Activated CD8-positive, alpha-beta T cell treated with anti-CD3 and anti-CD28 coated beads, Interleukin-2, amount 10 ng/mL, durations not matched to agents 7 days and 5 days (primary cell): ENCODE results near the gene TRAPPC3. TPM values are rescaled to one million over a fixed set of nuclear protein-coding genes. Genes with fewer than 3 reads are reported as not detected.

Experiments
- ATAC-seq: fragments of 150-1000 bp; cut with Tn5 transposase; one replicate; pipeline ENCODE4 v1.10.0; 2021; ENCODE audit warnings: moderate library complexity
- CTCF ChIA-PET: fragments of 350-600 bp; sonication (Branson Sonifier 250); formaldehyde crosslinking; loops from one replicate; lab custom pipeline; 2021; ENCODE audit warnings: antibody characterized with exemption; lab: Charles Lee
- POLR2A ChIA-PET: fragments of 350-600 bp; sonication (Branson Sonifier 250); formaldehyde crosslinking; loops from one replicate; lab custom pipeline; 2021; ENCODE audit warnings: antibody characterized with exemption; lab: Charles Lee
- DNase-seq: peaks from one replicate; pipeline ENCODE4 v3.0.0-alpha.2; 2020
- H3K27ac Mint-ChIP-seq: one replicate; pipeline ENCODE4 v1.8.0; 2021; ENCODE audit warnings: mild to moderate bottlenecking, mixed read lengths
- H3K27me3 Mint-ChIP-seq: one replicate; pipeline ENCODE4 v1.8.0; 2021; ENCODE audit warnings: low read depth, mixed read lengths
- H3K36me3 Mint-ChIP-seq: one replicate; pipeline ENCODE4 v1.8.0; 2021; ENCODE audit warnings: low read depth, mixed read lengths
- H3K4me1 Mint-ChIP-seq: one replicate; pipeline ENCODE4 v1.8.0; 2021; ENCODE audit warnings: low read depth, mixed read lengths
- H3K4me3 Mint-ChIP-seq: one replicate; pipeline ENCODE4 v1.8.0; 2021; ENCODE audit warnings: mild to moderate bottlenecking, mixed read lengths
- H3K9me3 Mint-ChIP-seq: one replicate; pipeline ENCODE4 v1.8.0; 2022; ENCODE audit warnings: mixed read lengths; ENCODE audit not compliant: insufficient read depth
- total RNA-seq, 2 experiments: library from RNA; stranded (reverse); gene quantifications; one replicate each; pipeline ENCODE4 v1.2.3, GENCODE V29; 2021

TRAPPC3 gene
- total RNA-seq, 2 experiments from 2014 or later = 55.6 to 56.4 TPM

DNA sequence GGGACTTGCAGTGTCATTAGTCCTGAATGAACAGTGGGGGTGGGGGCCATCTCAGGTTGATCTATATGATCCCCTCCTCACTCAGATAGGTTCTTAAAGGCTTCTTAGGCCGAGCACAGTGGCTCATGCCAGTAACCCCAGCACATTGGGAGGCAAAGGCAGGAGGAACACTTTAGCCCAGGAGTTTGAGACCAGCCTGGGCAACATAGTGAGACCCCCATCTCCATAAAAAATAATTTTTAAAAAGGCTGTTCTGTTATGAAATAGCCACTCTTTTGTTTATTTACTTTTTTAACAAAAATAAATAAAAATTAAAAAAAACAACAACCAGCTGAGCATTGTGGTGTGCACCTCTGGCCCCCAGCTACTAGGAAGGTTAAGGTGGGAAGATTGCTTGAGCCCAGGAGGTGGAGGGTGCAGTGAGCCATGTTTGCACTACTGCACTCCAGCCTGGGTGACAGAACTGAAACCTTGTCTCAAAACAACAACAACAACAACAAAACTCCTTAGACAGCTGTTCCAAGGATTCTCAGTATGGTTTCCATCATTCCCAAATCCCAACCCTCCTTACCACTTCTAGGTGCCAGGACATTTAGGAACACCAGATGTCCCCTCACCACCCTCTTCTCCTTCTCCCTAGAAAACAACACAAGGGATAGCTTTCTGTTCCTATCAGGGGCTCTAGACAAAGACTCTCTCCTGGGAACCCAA is 2.0 kb upstream of the TRAPPC3 start:
- ChIA-PET POLR2A (interaction anchor here (0.6 to 3.8 kb wide), 6 partner anchors 9 to 73 kb away, joined by 3 to 56 read pairs (median 17); partner anchors contain the start of gene THRAP3), CTCF (interaction anchor here (1.0 to 6.3 kb wide), 10 partner anchors 11 to 272 kb away, joined by 3 to 209 read pairs (median 23); partner anchors contain the start of gene THRAP3)
- peak overlapping the region; percentile 97 for H3K27ac Mint-ChIP-seq
- H3K27me3 Mint-ChIP-seq = no peaks in the 10 kb centered on the region
- H3K4me1 Mint-ChIP-seq = peaks cover 79% of the 10 kb centered on the region
- H3K9me3 Mint-ChIP-seq = no peaks in the 10 kb centered on the region
- H3K4me3 Mint-ChIP-seq = peak overlapping the region; percentile 97
- ATAC-seq = no peak
- no peak for DNase-seq
- peaks cover 11% of the 10 kb centered on the region for H3K36me3 Mint-ChIP-seq

DNA sequence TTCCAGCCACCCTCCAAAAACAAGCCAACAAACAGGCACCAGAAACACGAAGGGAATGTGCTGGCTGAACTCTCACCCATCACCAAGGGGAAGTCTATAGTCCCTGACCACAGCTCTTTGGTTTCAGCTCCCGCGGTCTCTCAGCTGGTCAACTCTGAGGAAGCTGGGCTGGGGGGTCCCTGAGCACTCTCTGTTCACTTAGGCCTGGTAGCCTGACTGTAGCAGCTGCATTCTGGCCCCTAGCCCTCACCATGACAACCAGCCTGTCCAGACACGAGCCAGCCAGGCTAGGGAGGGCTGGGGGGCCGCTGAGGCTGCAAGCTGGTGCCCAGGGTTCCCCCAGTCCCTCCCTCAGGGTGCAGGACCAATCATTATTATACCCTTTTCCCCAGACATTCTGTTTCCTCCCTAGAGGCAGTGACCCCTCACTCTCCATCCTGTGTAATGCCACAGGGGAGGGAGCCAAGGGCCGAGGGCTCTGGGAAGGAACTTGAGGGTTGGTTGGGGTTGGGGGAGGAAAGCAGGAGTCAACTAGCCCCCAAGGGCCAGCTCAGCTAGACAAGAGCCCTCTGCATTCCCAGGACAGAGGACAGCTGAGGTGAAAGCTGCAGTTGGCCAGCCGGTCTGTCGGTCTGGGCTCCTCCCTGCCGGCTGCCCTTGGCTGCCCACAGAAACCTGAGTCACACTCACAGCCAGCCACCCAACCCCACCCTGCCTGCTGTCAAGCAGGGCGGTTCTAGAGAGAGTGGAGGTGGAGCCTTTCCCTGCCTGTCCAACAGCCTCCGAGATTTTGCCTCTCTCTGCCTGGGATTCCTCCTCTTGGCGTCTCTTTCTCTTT is 1.2 kb upstream of the TRAPPC3 start:
- DNase-seq (peak; percentile 87), ATAC-seq (peak; percentile 57)
- Mint-ChIP-seq H3K9me3 (no peaks in the 10 kb centered on the region), H3K4me3 (peak overlapping the region; percentile 97), H3K27ac (peak overlapping the region; percentile 97), H3K4me1 (peaks cover 79% of the 10 kb centered on the region), H3K36me3 (peaks cover 11% of the 10 kb centered on the region), H3K27me3 (no peaks in the 10 kb centered on the region)
- ChIA-PET POLR2A (interaction anchor here (0.6 to 3.8 kb wide), 12 partner anchors 10 to 234 kb away, joined by 3 to 56 read pairs (median 6); partner anchors contain the start of gene THRAP3), CTCF (interaction anchor here (0.6 to 6.3 kb wide), 47 partner anchors 7 to 273 kb away, joined by 3 to 209 read pairs (median 6); partner anchors contain the start of genes EVA1B, LSM10, SH3D21 and THRAP3)

DNA sequence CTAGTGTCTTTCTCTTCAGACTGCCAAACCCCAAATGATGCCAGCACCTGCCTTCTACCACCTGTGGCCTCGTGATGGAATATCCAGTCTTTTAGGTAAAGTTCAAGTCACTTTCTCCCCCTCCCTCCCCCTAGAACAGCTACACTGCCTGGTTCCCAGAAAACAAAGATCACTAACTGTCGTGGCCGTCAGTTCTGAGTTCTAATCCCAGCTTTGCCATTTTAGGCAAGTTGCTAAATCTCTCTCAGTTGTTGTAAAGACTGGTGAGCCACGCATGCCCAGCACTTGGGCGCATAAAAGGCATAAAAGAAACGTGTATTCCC is 648 bp upstream of the TRAPPC3 start:
- ChIA-PET POLR2A (interaction anchor here (0.6 to 3.8 kb wide), 13 partner anchors 10 to 381 kb away, joined by 3 to 56 read pairs (median 4); partner anchors contain the start of genes CLSPN and THRAP3), CTCF (interaction anchor here (0.6 to 6.3 kb wide), 48 partner anchors 8 to 274 kb away, joined by 3 to 209 read pairs (median 6); partner anchors contain the start of genes EVA1B, LSM10, SH3D21 and STK40)
- no peak for DNase-seq
- no peaks in the 10 kb centered on the region for H3K27me3 Mint-ChIP-seq
- H3K36me3 Mint-ChIP-seq = peaks cover 14% of the 10 kb centered on the region
- peaks cover 77% of the 10 kb centered on the region for H3K4me1 Mint-ChIP-seq
- no peaks in the 10 kb centered on the region for H3K9me3 Mint-ChIP-seq
- H3K4me3 Mint-ChIP-seq = peak overlapping the region; percentile 97
- ATAC-seq = no peak
- peak overlapping the region; percentile 97 for H3K27ac Mint-ChIP-seq

DNA sequence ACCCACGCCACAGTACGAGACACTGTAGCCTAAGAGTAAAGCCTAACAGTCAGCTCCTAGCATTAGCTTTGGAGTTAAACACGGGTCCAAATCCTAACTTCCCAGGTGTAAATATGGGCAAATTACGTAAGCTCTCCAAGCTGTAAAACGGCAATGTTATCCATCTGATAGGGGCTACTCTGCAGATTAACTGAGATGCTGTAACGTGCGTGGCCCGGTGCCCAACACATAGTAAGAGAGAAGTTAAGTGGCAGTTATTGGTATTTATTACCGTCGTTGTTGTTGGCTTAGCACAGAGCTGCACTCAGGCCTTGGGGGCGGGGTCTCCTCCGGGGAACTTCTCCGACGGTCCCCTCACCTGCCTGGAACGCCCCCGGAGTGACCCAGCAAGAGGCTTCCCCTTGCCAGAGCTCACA is 457 bp downstream of the TRAPPC3 start:
- no peak for ATAC-seq
- Mint-ChIP-seq H3K4me3 (peak overlapping the region; percentile 97), H3K27me3 (no peaks in the 10 kb centered on the region), H3K9me3 (no peaks in the 10 kb centered on the region), H3K4me1 (peaks cover 69% of the 10 kb centered on the region), H3K27ac (peak overlapping the region; percentile 97), H3K36me3 (peaks cover 14% of the 10 kb centered on the region)
- ChIA-PET POLR2A (interaction anchor here (0.7 to 3.8 kb wide), 15 partner anchors 10 to 380 kb away, joined by 3 to 56 read pairs (median 5); partner anchors contain the start of genes CLSPN and THRAP3), CTCF (interaction anchor here (0.7 to 6.3 kb wide), 38 partner anchors 10 to 286 kb away, joined by 3 to 209 read pairs (median 7); partner anchors contain the start of genes EVA1B, LSM10, SH3D21 and STK40)
- DNase-seq = no peak

DNA sequence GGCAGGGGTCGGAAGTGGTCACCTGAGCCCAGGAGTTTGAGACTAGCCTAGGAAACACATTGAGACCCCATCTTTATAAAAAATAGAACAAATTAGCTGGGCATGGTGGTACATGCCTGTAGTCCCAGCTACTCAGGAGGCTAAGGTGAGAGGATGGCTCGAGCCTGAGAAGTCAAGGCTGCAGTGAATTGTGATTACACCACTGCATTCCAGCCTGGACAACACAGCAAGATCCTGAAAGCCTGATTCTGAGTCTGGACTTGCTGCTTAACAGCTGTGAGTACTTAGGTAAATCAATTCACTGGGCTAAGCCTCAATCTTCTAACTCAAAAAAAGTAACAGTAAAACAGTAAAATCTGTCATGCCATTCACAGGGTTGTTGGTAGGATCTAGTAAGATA is 4.9 kb downstream of the TRAPPC3 start:
- ChIA-PET POLR2A (interaction anchor here (0.6 to 0.7 kb wide), 4 partner anchors 20 to 771 kb away, joined by 3 to 5 read pairs (median 4); no protein-coding TSS in a partner anchor), CTCF (interaction anchor here (1.3 to 3.8 kb wide), 3 partner anchors 10 to 45 kb away, joined by 3 to 27 read pairs (median 4); no protein-coding TSS in a partner anchor)
- H3K27ac Mint-ChIP-seq = no peak overlapping the region
- no peak for ATAC-seq
- H3K4me1 Mint-ChIP-seq = peaks cover 41% of the 10 kb centered on the region
- DNase-seq = no peak
- no peaks in the 10 kb centered on the region for H3K27me3 Mint-ChIP-seq
- no peak overlapping the region for H3K4me3 Mint-ChIP-seq
- peaks cover 35% of the 10 kb centered on the region for H3K36me3 Mint-ChIP-seq
- H3K9me3 Mint-ChIP-seq = no peaks in the 10 kb centered on the region

DNA sequence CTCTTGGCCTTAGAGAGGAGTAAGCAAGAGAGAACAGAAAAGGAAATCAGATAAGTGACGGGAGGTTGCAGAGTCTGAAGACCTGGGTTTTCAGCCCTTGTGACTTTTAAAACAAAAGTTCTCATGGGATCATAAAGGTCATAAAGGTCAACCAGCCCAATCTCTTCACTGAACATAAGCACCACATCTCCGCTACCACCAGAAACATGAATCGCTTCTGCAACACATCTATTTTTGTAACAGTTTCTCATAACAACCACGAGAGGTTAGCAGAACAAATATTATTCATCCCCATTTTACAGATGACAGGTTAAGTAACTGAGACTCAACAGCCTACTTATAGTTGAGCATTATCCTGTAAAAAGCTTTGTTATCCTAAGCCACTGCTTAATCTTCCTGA is 5.9 kb downstream of the TRAPPC3 start:
- no peak for DNase-seq
- POLR2A ChIA-PET = no interaction called here
- Mint-ChIP-seq H3K9me3 (no peaks in the 10 kb centered on the region), H3K36me3 (peaks cover 38% of the 10 kb centered on the region), H3K4me3 (no peak overlapping the region), H3K27me3 (no peaks in the 10 kb centered on the region), H3K4me1 (peaks cover 32% of the 10 kb centered on the region), H3K27ac (no peak overlapping the region)
- ATAC-seq = no peak
- CTCF ChIA-PET = interaction anchor here (0.6 to 3.8 kb wide), 4 partner anchors 9 to 226 kb away, joined by 3 to 27 read pairs (median 4); no protein-coding TSS in a partner anchor

DNA sequence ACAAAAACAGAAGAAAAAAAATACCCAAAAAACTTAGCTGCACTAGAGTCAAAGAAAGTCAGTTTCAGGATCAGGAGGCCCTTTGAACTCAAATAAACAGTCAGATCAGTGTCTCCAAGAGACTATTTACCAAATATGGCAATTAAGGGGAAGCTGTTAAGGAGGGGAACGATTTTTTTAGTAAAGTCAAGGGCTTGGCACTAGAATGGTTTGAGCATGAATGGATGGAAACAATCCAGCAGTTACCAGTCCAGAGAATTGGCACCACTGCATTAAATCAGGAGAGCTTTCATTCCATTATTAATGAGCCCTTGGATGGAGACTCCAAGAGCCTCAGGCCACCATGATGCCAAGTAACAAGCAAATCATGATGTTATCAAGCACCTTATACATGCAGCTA is 7.2 kb downstream of the TRAPPC3 start:
- ChIA-PET POLR2A (no interaction called here), CTCF (interaction anchor here (1.0 to 3.8 kb wide), 4 partner anchors 8 to 143 kb away, joined by 4 to 27 read pairs (median 6); no protein-coding TSS in a partner anchor)
- Mint-ChIP-seq H3K4me1 (peaks cover 22% of the 10 kb centered on the region), H3K36me3 (peaks cover 36% of the 10 kb centered on the region), H3K27ac (no peak overlapping the region), H3K27me3 (no peaks in the 10 kb centered on the region), H3K4me3 (no peak overlapping the region), H3K9me3 (no peaks in the 10 kb centered on the region)
- ATAC-seq (no peak), DNase-seq (no peak)

DNA sequence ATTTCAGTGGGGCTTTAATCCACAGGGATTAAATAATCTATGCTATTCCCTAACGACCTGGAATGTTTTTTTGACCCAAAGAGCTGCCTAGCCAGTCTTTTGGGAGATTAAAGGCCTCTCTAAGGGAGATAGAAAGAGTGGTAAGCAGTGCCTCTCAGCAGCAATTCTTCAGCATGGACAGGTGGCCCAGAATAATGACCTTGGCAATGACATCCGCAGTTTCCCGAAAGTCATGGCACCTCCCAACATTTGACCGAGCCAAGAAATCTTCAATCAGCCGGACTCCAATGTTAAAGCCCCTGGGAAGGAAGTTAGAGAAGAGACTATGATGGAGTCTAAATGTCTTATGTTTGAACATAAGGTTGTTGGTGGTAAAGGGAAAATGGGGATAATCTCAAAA is 9.8 kb downstream of the TRAPPC3 start:
- ChIA-PET CTCF (interaction anchor here (12.9 kb wide), 1 partner anchor 37 kb away, joined by 349 read pairs; no protein-coding TSS in a partner anchor), POLR2A (interaction anchor here (1.5 kb wide), 1 partner anchor 9 kb away, joined by 4 read pairs; no protein-coding TSS in a partner anchor)
- H3K4me1 Mint-ChIP-seq = peaks cover 19% of the 10 kb centered on the region
- ATAC-seq (no peak), DNase-seq (no peak)
- H3K36me3 Mint-ChIP-seq = peaks cover 35% of the 10 kb centered on the region
- no peak overlapping the region for H3K4me3 Mint-ChIP-seq
- H3K27ac Mint-ChIP-seq = no peak overlapping the region
- no peaks in the 10 kb centered on the region for H3K27me3 Mint-ChIP-seq
- no peaks in the 10 kb centered on the region for H3K9me3 Mint-ChIP-seq

DNA sequence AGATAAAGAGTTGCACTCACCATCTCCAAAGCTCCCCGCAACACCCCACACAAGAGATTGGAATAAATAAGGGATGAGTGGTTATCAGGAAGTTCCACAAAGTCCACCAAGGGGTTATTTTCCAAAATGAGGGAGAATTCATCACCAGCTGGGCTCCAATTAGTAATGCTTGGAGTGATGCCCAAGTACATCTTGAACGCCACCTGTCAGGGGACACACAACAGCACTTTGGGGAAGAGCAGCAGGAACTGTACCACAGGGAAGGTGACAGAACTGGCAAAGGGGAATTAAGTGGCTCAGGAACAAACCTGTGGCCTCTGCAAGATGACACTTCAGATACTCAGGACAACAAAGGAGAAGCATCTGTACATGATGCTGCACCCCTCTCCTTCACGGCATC is 11.5 kb downstream of the TRAPPC3 start:
- POLR2A ChIA-PET = no interaction called here
- Mint-ChIP-seq H3K36me3 (peaks cover 28% of the 10 kb centered on the region), H3K4me3 (no peak overlapping the region), H3K27ac (no peak overlapping the region), H3K4me1 (peaks cover 22% of the 10 kb centered on the region), H3K27me3 (no peaks in the 10 kb centered on the region), H3K9me3 (no peaks in the 10 kb centered on the region)
- ATAC-seq (no peak), DNase-seq (no peak)
- CTCF ChIA-PET = interaction anchor here (1.0 to 12.9 kb wide), 4 partner anchors 10 to 51 kb away, joined by 3 to 349 read pairs (median 3); no protein-coding TSS in a partner anchor

DNA sequence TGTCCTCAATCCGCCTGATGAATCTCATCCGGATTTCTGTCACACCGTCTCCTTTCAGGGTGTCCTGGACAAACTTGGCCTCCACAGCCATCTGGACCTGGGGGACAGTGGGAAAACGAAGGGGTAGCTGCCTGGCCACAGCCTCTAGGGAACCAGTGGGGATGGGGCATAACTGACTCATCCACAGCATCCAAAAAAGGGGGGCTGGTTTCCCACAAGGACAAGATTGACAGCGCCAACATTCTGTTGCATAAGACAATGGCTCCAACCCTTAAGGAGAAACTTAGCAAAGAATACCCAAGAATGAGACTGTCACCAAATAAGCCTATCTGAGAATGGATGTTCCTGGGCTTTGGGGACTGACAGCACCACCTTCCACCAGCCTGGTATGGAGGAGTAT is 12.1 kb downstream of the TRAPPC3 start:
- H3K27ac Mint-ChIP-seq = no peak overlapping the region
- H3K27me3 Mint-ChIP-seq = no peaks in the 10 kb centered on the region
- peaks cover 22% of the 10 kb centered on the region for H3K4me1 Mint-ChIP-seq
- H3K9me3 Mint-ChIP-seq = no peaks in the 10 kb centered on the region
- H3K4me3 Mint-ChIP-seq = no peak overlapping the region
- peaks cover 28% of the 10 kb centered on the region for H3K36me3 Mint-ChIP-seq
- no peak for ATAC-seq
- no peak for DNase-seq
- CTCF ChIA-PET = interaction anchor here (12.9 kb wide), 1 partner anchor 35 kb away, joined by 349 read pairs; no protein-coding TSS in a partner anchor
- POLR2A ChIA-PET = no interaction called here

DNA sequence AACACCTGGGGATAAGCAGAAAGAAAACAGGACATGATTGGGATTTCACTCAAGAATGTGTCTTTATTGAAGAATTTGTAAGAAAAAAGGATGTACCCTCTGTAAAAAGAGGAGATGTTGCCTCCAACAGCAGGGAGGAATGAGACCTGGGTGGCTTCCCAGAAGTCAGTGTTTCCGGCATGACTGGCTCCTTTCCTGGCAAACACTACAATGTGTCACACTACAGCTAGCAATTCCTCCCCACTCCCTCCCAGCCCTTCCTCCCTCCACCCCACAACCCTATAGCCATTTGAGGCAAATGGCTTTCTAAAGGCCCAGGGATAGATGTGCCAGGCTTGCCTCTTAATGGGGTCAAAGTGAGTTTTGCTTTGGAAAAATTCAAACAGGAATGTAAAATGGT is 12.8 kb downstream of the TRAPPC3 start:
- no peaks in the 10 kb centered on the region for H3K27me3 Mint-ChIP-seq
- DNase-seq = no peak
- ChIA-PET CTCF (interaction anchor here (12.9 kb wide), 1 partner anchor 34 kb away, joined by 349 read pairs; no protein-coding TSS in a partner anchor), POLR2A (no interaction called here)
- ATAC-seq = no peak
- H3K9me3 Mint-ChIP-seq = no peaks in the 10 kb centered on the region
- no peak overlapping the region for H3K27ac Mint-ChIP-seq
- peaks cover 24% of the 10 kb centered on the region for H3K36me3 Mint-ChIP-seq
- H3K4me3 Mint-ChIP-seq = no peak overlapping the region
- peaks cover 19% of the 10 kb centered on the region for H3K4me1 Mint-ChIP-seq
